ENCODE data around the gene CCDC146.
A peak's percentile ranks its signal among the peaks of the same experiment; 100 is the strongest.
"Not testable (repeated sequence)": the region's sequence is repeated elsewhere in the genome, so short reads cannot be mapped to it uniquely, and the experiment has no call there.

Gene CCDC146

DNA sequence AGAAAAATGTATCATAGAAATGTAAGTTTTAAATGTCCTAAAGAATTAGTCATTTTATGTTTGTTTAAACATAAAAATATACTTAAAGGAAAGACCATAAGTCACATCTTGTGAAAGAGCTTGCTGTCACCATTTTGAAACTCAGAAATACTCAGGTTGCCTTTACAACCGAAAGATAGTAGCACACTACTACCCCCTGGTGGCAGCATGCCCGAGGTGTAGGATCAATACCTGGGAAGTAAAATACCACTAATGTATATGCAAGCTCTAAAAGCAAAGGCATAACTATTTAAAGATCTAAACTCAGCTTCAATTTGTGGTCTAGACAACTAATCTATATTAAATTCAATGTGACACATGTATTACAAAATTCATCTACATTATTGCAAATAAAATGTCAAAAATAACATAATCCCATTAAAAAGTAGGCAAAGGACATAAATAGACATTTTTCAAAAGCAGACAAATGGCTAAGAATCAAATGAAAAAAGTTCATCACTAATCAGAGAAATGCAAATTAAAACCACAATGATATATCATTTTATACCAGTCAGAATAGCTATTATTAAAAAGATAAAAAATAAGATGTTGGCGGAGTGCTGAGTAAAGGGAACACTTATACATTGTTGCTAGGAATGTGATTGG, 124.9 kb downstream of the CCDC146 start:
- peak; percentile 68 for DNase-seq

DNA sequence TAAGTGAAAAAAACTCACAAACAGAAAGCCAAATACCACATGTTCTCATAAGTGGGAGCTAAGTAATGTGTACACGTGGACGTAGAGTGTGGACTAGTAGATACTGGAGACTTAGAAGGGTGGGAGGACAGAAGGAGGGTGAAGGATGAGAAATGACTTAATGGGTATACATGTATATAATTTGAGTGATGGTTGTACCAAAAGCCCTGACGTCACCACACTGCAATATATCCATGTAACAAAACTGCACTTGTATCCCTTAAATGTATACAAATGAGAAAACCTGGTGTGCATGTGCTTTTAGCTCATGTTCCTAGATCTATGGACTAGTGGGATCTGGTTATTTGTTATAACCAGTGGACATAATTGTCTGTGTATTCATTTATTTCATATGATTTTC, 125.7 kb downstream of the CCDC146 start:
- no peak for DNase-seq

DNA sequence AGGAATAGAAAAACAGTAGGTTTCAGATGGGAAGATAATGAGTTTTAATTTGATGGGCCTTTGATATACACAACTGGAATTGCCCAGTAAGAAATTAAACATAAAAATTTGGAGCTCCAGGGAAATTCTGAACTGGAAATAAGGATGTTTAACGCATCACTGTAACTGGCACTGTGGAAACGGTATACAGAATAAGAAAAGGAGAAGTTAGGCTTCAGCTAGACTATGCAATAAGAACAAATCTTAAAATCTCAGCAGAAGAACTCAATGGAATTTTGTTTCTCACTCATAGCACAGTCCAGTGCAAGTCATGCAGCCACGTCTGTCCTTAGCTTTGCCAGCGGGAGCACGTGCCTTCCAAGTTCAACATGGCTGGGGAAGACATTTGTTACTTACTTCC, 130.1 kb downstream of the CCDC146 start:
- DNase-seq, result no peak

DNA sequence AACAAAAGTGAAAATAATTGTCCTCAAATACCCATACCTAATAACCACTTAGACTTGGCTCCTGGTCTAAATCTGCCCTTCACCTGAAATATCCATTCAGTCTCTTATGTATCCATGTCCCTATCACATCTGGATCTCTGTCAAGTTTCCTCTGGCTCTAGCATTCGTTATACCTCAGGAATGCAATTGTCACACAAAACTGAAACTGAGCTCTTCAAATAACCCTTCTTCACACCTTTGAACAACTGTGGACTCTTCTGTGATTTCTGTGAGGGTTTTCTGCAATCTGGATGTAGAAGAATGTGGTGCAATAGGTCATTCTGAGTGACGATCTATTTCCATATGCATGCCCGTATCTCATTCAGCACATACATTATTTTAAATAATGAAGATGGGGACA, 130.7 kb downstream of the CCDC146 start:
- DNase-seq, result no peak

DNA sequence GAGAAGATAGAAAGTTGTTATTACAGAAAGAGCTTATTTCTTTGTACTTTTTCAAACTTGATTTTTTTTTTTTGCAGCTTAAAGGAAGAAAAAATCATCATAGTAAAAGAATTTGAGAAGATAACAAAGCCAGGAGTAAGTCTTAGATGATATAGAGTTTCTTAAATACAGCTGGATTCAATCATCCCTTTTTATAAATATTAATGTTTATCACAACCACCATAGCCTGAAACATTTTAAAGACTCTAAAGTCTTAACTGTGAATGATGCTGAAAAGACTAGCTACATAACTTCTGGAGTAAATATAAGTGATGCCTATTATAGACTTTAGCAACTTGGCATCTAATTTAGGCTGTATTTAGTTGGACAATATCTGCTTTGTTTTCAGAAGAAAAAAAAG, 132.0 kb downstream of the CCDC146 start:
- DNase-seq, result no peak

DNA sequence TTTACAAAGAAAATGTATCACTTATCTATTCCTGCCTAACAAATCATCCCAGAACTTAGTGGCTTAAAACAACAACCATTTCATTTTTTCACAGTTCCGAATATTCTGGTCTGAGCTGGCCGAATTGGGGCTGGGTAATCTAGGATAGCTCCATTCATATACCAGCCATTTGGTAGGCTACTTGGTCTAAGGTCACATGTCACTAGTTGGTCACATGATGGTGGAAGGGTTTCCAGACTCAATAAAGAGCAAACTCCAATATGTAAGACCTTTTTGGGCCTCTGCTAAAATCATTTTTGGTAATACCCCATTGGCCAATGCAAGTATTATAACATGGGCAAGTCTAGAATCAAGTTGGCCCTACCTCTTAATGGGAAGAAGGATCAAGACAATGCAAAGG, 132.5 kb downstream of the CCDC146 start:
- DNase-seq, result no peak

DNA sequence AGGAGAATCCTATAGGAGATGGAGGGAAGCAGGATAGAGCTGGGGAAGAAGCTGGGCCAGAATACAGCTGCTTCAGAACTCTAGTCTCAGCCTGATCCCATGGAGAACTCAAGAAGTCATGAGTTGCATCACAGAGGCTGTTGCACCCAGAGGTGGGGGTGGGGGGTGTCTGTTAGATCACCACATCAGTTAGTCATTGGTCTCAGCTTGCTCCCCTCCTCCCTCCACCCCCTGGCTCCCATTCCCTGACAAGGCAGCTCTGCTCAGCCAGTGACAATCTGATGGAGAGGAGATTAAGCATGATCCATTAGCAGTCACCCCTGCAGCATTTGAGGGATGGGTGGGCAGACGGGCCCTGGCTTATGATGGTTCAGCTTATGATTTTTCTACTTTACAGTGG, 135.6 kb downstream of the CCDC146 start:
- DNase-seq, result no peak

DNA sequence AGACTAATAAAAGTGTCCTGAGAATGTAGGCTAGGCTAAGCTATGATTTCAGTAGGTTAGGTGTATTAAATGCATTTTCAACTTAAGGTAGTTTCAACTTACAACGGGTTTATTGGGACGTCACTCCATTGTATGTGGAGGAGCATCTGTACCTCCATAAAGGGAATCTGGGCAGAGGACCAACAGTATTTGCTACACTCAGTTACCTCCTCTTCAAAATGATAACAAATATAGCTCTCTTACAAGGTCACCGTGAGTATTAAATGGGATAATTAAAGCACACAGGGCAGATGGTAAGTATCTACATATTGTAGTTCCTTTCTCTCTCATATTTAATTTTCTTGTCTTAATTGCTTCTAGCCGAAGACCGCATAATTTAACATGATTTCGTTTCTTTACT, 136.2 kb downstream of the CCDC146 start:
- DNase-seq, result peak; percentile 20

DNA sequence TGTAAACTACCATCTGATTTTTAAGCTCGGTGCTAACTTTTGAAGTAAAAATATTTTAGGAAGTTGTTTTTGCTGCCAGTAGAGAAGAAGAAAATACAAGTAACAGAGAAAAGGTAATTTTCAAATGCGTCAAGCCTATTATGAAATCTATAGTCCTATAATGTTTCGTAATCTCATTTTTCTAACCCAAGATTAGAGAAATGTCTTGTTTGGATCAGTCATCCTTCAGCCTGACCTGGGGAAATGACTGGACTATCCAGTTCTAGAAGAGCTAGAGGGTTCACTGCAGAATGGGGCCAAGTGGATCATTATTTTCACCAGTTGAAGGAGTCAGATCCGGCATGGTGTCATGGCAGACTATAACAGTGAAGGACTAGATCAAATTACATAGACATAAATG, 139.9 kb downstream of the CCDC146 start:
- DNase-seq, result no peak

DNA sequence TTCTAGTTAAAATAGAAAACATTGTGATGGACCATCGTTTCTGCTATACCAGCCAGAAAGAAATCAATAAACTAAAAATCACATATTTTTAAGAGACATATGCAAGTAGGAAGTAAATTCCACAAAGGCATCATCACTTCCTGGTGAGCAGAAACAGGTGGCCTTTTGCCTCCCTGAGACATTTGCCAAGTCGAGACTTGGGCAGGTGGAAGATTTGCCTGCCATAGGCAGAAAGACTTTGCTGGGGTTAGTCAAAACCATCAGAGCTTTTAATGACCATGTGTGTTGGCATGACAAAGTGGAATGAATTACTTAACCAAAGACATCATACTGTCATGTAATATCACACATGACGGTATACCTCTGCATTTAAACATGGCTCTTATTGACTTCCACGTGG, 143.3 kb downstream of the CCDC146 start:
- no peak for DNase-seq

DNA sequence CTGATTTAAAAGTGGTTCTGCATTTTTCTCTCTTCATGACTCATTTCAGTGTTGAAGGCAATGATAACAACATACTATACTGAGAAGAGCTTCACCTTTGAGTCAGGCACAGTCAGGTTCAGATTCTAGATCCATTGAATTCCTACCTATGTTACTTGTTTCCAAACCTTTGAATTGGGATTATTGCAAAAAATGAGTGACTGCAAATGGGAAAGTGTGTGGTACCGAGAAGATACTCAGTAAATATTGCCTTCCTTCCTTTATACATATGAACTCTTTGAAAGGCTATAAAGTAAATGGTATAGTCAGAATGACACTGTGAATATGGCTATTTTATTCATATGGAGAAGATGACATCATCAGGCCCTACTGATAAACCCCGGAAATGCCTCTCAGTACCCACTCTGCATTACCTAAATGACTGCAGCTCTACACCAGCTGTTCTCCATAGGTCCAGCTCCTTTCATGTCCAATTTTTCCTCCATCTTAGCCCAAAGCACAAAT, 143.9 kb downstream of the CCDC146 start:
- DNase-seq, result no peak

DNA sequence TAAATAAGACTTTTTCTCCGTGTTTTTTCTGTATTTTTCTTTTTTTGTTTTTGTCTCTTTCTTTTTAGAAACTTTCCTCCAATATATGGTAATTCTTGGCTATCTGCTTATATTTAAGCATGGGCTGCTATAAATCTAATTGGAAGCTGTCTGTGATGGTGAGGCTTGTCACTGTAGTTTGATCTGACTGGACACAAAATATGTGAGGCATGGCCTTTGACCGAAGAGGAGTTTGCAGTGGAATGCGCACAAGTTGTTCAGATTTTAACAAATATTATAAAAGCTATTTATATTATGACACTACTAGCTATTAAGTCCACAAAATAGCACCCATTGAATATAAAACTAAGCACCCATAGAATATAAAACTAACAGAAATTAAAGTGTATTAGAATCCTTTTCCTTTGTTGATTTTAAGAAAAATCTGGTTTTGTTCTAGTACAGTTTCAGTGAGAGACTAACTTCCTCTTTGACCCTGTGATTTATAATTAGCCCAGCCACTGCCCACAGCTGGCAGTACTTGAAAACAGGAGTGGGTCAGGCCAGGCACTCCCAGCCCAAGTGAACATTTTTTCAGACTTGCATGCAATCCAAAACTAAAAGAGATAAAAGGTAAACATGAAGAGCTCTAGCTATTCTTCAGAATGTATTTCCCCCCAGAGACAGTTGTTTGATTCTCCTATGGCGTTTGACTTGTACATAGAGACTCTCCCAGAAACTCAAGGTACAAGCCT, 147.1 kb downstream of the CCDC146 start:
- no peak for DNase-seq

DNA sequence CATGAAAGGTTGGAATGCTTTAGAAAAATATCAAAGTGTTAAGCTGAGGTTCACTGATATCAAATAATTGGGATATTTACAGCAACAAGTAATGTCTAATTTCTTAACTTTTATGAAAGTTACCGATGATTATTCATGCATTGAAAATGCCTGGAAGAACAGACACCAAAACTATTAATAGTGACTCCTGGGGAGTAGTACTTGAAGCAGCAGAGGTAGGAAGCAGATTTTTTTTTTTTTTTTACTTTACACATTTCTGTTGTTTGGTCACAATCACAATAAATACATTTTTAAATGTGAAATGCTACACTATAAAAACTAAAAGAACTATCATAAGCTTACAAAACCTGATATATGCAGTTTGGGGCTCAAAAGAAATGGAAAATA, 147.7 kb downstream of the CCDC146 start:
- no peak for DNase-seq

DNA sequence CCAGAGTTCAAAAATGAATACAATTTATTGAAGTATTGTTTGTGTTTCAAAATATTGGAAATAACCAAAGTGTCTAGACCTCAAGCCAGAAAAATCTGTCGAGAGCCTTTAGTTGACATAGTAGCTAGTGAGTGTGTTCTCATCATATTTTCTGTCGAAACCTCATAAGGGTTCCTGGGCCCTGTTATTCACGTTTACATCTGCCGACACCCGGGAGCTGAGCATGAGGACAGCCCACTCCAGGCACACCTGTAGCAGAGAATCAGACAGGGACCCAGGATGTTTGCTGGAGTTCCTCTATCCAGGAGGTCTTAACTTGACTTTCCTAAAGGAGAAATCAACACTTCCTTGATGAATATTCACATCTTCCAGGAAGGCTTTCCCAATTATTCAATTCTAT, 149.4 kb downstream of the CCDC146 start:
- DNase-seq, result no peak

DNA sequence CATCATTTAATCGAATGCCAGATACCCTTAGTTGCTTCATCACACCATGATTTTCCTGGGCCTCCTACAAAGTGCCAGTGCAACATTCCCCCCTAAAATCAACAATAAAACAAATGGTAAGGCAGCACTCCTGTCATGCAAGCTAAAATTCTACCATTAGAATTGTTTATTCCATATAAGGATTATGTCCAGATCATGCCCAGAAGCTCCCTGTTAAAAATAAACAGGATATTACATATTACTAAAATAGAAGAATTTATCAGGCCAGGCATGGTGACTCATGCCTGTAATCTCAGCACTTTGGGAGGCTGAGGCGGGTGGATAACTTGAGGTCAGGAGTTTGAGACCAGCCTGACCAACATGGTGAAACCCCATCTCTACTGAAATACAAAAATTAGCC, 153.2 kb downstream of the CCDC146 start:
- DNase-seq, result not testable (repeated sequence)

DNA sequence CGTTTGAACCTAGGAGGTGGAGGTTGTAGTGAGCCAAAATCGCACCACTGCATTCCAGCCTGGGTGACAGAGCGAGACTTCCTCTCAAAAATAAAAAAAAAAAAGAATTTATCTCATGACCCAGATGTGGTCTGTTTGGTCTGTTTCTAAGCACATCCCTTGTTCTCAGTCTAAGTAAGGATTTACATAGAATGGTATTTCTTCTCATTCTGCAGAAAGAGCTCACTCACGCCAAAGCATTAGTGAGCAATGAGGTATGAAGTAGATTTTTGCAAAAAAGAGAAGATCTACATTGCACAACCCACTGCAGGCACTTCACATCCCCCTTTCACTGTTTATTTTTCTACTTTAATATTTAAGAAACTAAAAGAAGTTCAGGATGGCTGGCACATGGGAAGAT, 153.7 kb downstream of the CCDC146 start:
- DNase-seq, result no peak

DNA sequence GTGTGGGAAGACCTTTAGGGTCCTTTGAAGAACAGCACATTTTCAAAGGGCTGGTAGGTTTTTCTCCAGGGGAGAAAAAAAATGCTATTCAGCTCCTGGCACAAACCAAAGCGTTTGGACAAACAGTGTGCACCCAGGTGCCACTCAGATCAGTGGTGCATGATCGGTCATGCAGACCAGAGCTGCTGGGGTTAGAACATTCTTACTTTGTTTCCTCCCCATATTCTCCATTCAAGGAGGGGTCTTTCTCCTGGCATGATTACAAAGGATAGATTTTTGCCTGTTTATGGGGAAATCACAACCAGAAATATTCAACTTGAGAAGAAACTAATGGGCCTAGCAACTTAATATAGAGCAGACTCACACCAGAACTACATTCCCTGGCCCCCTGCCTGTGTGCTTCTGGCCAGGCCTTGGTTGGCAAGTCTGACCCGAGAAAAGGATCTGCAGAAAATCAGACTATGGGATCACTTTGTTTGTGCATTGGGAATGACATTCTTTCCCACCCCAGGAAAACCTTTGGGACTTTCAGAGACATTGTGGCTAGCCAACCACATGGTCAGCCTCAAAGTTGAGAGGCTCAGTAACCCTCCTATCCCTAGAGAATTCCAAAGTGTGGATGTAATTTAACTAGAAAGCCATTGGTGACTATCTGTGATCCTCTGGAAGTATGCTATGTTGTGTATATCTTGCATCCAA, 159.5 kb downstream of the CCDC146 start:
- no peak for DNase-seq

DNA sequence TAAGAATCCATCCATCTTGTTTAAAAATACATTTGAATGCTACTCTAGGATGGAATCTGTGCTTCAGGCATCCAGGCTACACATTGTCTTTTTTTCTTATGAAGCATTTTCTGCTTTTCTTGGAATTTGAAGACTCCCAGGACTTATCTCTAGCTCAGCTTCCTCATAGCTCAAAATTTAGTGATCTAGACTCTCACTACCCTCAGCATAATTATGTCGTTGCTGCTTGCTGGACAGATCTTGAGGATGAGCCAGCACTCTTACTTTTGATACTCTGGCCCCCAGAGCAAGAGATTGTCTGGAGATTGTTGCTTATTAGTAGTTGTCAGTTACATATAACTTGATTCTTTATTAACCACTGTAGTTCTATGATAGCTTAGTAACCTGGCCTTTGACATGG, 160.5 kb downstream of the CCDC146 start:
- DNase-seq, result no peak

DNA sequence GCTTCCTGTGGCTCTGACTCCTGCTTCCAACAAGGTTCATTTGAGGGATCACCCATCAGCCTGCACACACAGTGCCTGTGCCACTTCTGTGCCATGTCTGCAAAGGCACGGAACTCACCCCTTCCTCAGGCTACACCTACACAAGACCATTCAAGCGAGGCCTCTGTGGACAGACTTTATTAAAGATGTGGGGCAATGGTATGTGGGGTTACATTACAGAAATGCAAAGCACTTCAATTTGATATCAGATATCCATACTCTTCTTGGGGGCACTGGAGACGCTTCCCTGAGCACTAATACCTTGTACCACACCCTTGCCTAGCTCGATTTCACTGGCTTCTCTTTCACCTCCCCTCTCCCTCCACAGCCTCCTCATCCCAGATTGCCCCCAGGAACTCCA, 161.6 kb downstream of the CCDC146 start:
- DNase-seq, result no peak

DNA sequence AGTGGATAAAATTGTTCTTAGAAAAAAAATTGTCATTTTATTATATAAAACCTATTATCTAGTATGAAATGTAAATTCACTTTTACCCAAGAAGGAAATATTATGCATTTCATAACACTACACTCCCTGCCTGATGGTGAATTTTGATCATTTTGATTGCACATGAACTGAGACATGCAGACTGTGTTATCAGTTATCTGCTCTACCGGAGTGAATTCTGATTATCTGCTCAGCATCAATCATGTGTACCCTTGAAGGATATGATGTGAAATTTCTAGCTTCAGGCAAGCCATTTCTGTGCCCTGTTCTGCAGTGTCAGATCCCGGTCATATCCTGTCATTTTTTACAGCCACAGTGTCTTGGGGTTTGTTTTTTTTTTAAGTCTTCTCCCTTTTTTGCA, 162.2 kb downstream of the CCDC146 start:
- DNase-seq, result no peak

DNA sequence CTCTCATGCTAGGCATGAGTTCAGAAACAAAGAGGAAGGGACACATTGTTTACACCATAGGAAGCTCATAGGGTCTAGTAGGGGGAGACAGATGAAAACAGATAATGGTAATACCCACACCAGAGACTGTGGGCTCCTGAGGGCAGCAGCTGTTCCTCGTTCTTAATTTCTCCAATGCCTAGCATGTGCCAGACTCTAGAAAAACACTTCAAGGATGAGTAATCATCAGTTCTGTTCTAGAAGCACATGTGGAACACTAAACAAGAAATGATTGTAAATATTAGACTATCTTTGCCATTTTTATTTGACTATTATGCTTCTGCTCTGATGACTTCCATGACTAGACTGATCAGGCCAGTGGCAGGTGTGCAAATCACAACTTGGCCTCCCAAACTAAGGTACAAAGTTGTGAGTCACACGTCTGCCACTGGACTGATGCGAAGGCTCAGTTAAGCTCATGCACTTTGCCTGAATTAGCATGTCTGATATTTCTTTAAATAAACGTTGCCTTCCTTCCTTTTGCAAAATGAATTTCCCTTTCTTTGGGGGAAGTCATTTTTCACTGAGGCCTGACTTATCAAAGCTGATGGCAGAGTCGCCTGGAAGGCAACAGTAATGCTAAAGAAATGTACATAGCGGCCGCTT, 166.4 kb downstream of the CCDC146 start:
- no peak for DNase-seq

DNA sequence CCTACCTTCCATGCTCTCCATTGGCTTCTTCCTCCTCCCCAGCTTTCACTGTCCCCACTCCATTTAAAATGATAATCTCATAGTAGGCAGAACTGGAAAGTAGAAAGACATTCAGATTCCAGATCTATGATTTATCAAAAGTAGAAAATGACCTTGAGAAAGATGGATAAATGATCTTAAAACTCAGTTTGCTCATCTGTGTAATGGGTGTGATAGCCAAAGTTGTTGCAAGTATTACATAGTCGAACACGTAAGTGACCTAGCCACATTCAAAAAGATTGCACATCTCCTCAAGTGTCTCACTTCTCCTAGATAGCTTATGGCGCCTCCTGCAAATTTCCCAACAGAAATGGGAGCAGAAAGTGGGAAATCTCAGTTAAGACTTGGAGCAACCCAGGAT, 167.0 kb downstream of the CCDC146 start:
- no peak for DNase-seq

DNA sequence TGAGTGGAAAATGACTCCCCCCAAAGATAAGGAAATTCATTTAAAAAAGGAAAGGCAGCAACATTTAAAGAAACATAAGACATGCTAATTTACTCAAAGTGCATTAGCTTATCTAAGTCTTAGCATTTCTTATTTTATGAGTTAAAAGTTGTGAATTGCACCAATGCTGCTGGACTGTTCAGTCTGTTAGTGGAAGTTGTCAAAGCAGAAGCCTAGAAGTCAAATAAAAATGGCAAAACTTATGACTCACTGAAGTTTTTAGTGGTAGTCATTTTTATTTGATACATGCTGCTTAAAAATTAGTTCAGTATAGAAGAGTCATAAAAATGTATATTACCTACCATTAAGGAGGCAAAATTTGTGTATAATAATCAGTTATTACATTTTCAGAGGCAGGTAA, 168.0 kb downstream of the CCDC146 start:
- no peak for DNase-seq

DNA sequence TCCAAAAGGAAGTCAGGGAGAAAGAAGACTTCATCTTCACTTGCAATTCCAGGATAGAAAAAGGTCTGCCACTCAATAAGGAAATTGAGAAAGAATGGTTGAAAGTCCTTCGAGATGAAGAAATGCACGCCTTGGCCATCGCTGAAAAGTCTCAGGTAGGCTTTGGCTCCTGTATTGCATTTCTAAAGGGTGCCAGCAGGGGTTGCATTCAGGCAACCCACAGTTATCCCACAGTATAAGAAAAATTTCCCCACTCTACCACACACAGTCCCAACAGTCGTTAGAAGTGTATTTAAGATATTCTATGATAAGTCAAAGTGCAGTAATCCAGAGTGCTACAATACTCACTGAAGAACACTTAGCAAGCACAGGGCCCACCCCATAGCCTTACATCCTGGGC, 170.6 kb downstream of the CCDC146 start:
- no peak for DNase-seq
